ENCODE measurements around the gene UBAC2.
"Not testable (repeated sequence)": the region's sequence is repeated elsewhere in the genome, so short reads cannot be mapped to it uniquely, and the experiment has no call there.

DNA sequence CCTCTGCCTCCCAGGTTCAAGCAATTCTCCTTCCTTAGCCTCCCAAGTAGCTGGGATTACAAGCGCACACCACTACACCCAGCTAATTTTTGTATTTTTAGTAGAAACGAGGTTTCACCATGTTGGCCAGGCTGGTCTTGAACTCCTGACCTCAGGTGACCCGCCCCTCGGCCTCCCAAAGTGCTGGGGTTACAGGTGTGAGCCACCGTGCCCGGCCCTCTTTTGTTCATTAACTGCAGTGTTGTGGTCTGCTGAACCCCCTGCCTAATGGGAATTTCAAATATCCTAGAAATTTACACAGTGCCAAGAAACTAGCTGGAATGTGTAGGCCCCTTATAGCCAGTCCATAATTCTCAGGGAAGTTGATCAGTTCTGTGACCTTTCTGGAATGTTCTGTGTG, 188.4 kb downstream of the UBAC2 start:
- TF ChIP-seq POLR2A, POLR2AphosphoS5 (IDR thresholded peaks at IDR 0.05; ENCODE audit: low read depth, low read length): not testable (repeated sequence)
